HEK293 (cell line): ENCODE results near the gene MGAT4B.

Experiments used
- CTCF ChIA-PET: fragments of 350-600 bp; formaldehyde crosslinking; extraction: SDS; loops from one replicate; lab custom pipeline; 2021; ENCODE audit warnings: antibody characterized with exemption; lab: Yijun Ruan, JAX
- POLR2A ChIA-PET: fragments of 300-600 bp; formaldehyde crosslinking; extraction: SDS; loops from one replicate; lab custom pipeline; 2020; ENCODE audit warnings: antibody characterized with exemption, inconsistent platforms; lab: Yijun Ruan, JAX
- H3K27ac ChIP-seq: fragments of 200-500 bp; sonication (Bioruptor generic); 2 replicates; pipeline ENCODE4 v1.5.1; 2014; ENCODE audit warnings: low read depth, low read length, control low read depth, inconsistent platforms; ENCODE audit errors: extremely low read depth
- H3K36me3 ChIP-seq, 2 experiments: fragments of 200-500 bp in 1 of 2; sonication (Bioruptor generic) in 1 of 2; 1 replicate in 1 of 2; 2 replicates in 1 of 2; pipeline ENCODE4 v1.5.1; 2014 to 2017; ENCODE audit warnings: inconsistent platforms in 2 of 2, low read length in 2 of 2; ENCODE audit not compliant: control insufficient read depth in 2 of 2, insufficient read depth in 1 of 2
- H3K4me1 ChIP-seq: fragments of 200-500 bp; sonication (Bioruptor generic); 2 replicates; pipeline ENCODE4 v1.5.1; 2014; ENCODE audit warnings: mild to moderate bottlenecking, low read length, inconsistent platforms; ENCODE audit not compliant: control insufficient read depth, insufficient read depth
- H3K4me3 ChIP-seq: 2 replicates; pipeline ENCODE4 v1.5.1; 2011; ENCODE audit warnings: low read depth, mild to moderate bottlenecking, control low read depth, low read length, moderate library complexity
- H3K9me3 ChIP-seq: fragments of 200-500 bp; sonication (Bioruptor generic); 2 replicates; pipeline ENCODE4 v1.5.1; 2014; ENCODE audit warnings: low read depth, low read length, inconsistent platforms; ENCODE audit not compliant: control insufficient read depth, insufficient read depth
- EGR2 ChIP-seq: fragments of 450-650 bp; formaldehyde crosslinking; IDR thresholded peaks from 2 replicates; pipeline ENCODE4 v1.5.1; 2016; ENCODE audit warnings: low read depth, missing biosample characterization, missing genetic modification characterization
- HOXA7 ChIP-seq: sonication (generic); formaldehyde crosslinking; IDR thresholded peaks from 2 replicates; pipeline ENCODE4 v1.8.1; 2022; ENCODE audit warnings: missing genetic modification reagents, borderline replicate concordance
- PRDM10 ChIP-seq: fragments of 450-650 bp; formaldehyde crosslinking; IDR thresholded peaks from 2 replicates; pipeline ENCODE4 v1.5.1; 2016; ENCODE audit warnings: missing biosample characterization, missing genetic modification characterization
- REST ChIP-seq: fragments of 450-650 bp; formaldehyde crosslinking; IDR thresholded peaks from 2 replicates; pipeline ENCODE4 v1.5.1; 2016; ENCODE audit warnings: missing biosample characterization, missing genetic modification characterization
- SP3 ChIP-seq: fragments of 450-650 bp; formaldehyde crosslinking; IDR thresholded peaks from 2 replicates; pipeline ENCODE4 v1.5.1; 2016; ENCODE audit warnings: missing biosample characterization, missing genetic modification characterization
- YY2 ChIP-seq: fragments of 450-650 bp; formaldehyde crosslinking; IDR thresholded peaks from 2 replicates; pipeline ENCODE4 v1.5.1; 2016; ENCODE audit warnings: missing biosample characterization, missing genetic modification characterization
- ZBTB1 ChIP-seq: fragments of 450-650 bp; formaldehyde crosslinking; IDR thresholded peaks from 2 replicates; pipeline ENCODE4 v1.5.1; 2016; ENCODE audit warnings: missing biosample characterization, missing genetic modification characterization
- ZNF133 ChIP-seq: fragments of 450-650 bp; formaldehyde crosslinking; IDR thresholded peaks from 2 replicates; pipeline ENCODE4 v1.5.1; 2016; ENCODE audit warnings: missing biosample characterization, missing genetic modification characterization
- ZNF138 ChIP-seq: fragments of 450-650 bp; formaldehyde crosslinking; IDR thresholded peaks from 2 replicates; pipeline ENCODE4 v1.5.1; 2016; ENCODE audit warnings: missing biosample characterization, missing genetic modification characterization, borderline replicate concordance
- ZNF2 ChIP-seq: fragments of 450-650 bp; formaldehyde crosslinking; IDR thresholded peaks from 2 replicates; pipeline ENCODE4 v1.5.1; 2016; ENCODE audit warnings: missing biosample characterization, missing genetic modification characterization
- ZNF302 ChIP-seq: fragments of 450-650 bp; formaldehyde crosslinking; IDR thresholded peaks from 2 replicates; pipeline ENCODE4 v1.5.1; 2016; ENCODE audit warnings: missing biosample characterization, missing genetic modification characterization, low read depth
- ZNF423 ChIP-seq: fragments of 450-650 bp; formaldehyde crosslinking; IDR thresholded peaks from 2 replicates; pipeline ENCODE4 v1.5.1; 2016; ENCODE audit warnings: missing biosample characterization, missing genetic modification characterization
- ZNF426 ChIP-seq: fragments of 450-650 bp; formaldehyde crosslinking; IDR thresholded peaks from 2 replicates; pipeline ENCODE4 v1.5.1; 2017; ENCODE audit warnings: missing biosample characterization, missing genetic modification characterization, mild to moderate bottlenecking, inconsistent platforms, moderate library complexity
- ZNF626 ChIP-seq: fragments of 450-650 bp; sonication (Bioruptor Pico); formaldehyde crosslinking; IDR thresholded peaks from 2 replicates; pipeline ENCODE4 v1.5.1; 2018; ENCODE audit warnings: missing biosample characterization, missing genetic modification characterization, inconsistent platforms
- ZNF629 ChIP-seq: fragments of 450-650 bp; formaldehyde crosslinking; IDR thresholded peaks from 2 replicates; pipeline ENCODE4 v1.5.1; 2017; ENCODE audit warnings: missing biosample characterization, missing genetic modification characterization
- ZNF645 ChIP-seq: fragments of 450-650 bp; formaldehyde crosslinking; IDR thresholded peaks from 2 replicates; pipeline ENCODE4; 2016; ENCODE audit warnings: missing biosample characterization, missing genetic modification characterization
- ZNF670 ChIP-seq: fragments of 450-650 bp; formaldehyde crosslinking; IDR thresholded peaks from 2 replicates; pipeline ENCODE4 v1.5.1; 2016; ENCODE audit warnings: missing biosample characterization, missing genetic modification characterization, low read depth
- ZNF776 ChIP-seq: fragments of 450-650 bp; formaldehyde crosslinking; IDR thresholded peaks from 2 replicates; pipeline ENCODE4 v1.5.0; 2017; ENCODE audit warnings: missing biosample characterization, missing genetic modification characterization, borderline replicate concordance
- ZSCAN16 ChIP-seq: fragments of 450-650 bp; formaldehyde crosslinking; IDR thresholded peaks from 2 replicates; pipeline ENCODE4 v1.5.1; 2016; ENCODE audit warnings: missing biosample characterization, missing genetic modification characterization

MGAT4B gene

GRCh38 chr5:179833709-179834070 is 27.0 kb upstream of the MGAT4B start:
- no peak for TF ChIP-seq ZNF2 (tag by site-specific recombination)
- TF ChIP-seq ZSCAN16 (tag by site-specific recombination) = no peak
- no peak for TF ChIP-seq REST (tag by site-specific recombination)
- no peak for TF ChIP-seq SP3 (tag by site-specific recombination)
- no peak for TF ChIP-seq ZNF626 (tag by site-specific recombination)
- TF ChIP-seq ZNF138 (tag by site-specific recombination) = no peak
- TF ChIP-seq ZNF426 (tag by site-specific recombination) = no peak
- no peak for TF ChIP-seq ZNF133 (tag by site-specific recombination)
- TF ChIP-seq ZNF302 (tag by site-specific recombination) = no peak
- TF ChIP-seq ZNF670 (tag by site-specific recombination) = no peak
- no peak for TF ChIP-seq HOXA7 (CRISPR knock-in tag)
- no peak for TF ChIP-seq YY2 (tag by site-specific recombination)
- no peak for TF ChIP-seq EGR2 (tag by site-specific recombination)
- no peak for TF ChIP-seq ZBTB1 (tag by site-specific recombination)
- no peak for TF ChIP-seq ZNF776
- no peak for TF ChIP-seq ZNF645 (tag by site-specific recombination)
- TF ChIP-seq ZNF423 (tag by site-specific recombination) = no peak
- TF ChIP-seq ZNF629 (tag by site-specific recombination) = no peak
- no peak for TF ChIP-seq PRDM10 (tag by site-specific recombination)
- no peak overlapping the region for H3K27ac ChIP-seq
- no peaks in the 10 kb centered on the region for H3K4me1 ChIP-seq
- ChIA-PET POLR2A (no interaction called here), CTCF (interaction anchor here (0.9 kb wide), 1 partner anchor 67 kb away, joined by 3 read pairs; no protein-coding TSS in a partner anchor)
- no peak overlapping the region for H3K4me3 ChIP-seq
- peaks cover 25 to 89% of the 10 kb centered on the region in 2 experiments for H3K36me3 ChIP-seq
- no peaks in the 10 kb centered on the region for H3K9me3 ChIP-seq
